NCI-H1417 (cell line): Measurements from ENCODE around the gene TP53BP1.

ENCODE experiments used
- DNase-seq, 3 experiments: peaks; one replicate each; lab custom pipeline; 2025; lab: John Stamatoyannopoulos, UW

TP53BP1 gene

DNA sequence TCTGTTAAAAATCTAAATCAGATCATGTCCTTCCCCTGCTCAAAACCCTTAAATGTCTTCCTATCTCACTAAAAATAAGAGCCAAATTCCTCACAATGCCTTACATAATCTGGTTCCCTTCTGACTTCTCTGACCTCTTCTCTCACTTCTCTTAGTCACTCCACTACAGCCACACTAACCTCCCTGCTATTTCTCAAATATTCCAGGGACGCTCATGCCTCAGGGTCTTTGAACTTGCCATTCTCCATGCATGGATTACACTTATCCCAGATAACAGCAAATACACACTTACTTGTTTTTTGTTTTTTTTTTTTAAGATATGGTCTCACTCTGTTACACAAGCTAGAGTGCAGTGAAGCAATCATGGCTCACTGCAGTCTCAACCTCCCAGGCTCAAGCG lies 8.5 kb downstream of the TP53BP1 start:
- DNase-seq = no peak

DNA sequence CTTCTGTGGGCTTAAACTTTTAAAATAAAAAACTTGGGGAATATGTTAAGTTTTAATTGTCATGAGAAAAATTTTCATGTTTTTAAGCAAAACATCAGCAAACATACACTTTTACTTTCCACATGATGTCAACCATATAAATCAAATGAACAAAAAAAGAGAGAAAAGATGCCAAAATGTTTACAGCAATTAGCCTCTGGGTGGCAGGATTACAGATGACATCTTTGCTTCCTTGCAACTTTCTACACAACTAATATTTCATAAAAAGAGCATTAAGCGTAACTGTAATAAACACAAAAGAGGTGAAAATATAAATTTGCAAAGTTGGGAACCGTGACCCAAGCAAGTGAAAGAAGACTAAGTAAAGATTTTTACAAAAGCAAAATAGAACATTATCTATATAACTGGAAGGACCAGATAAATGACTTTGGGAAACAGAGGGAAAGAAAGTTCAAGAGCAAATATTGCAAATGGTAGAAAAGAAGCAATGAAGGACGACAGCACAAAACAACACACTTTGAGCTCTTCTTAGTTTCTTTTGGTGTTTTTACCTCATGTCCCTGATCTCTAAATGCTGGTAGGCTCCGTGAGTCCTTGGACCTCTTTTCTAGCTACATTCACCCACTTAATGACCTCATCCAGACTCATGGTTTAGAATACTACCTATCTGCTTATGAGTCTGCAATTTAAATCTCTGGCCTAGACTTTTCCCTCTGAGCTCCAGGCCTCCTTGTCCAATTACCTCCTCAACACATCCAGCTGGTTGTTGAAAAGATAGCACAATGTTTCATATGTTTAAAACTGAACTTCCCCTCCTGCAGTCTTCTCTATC lies 9.4 kb downstream of the TP53BP1 start:
- peak in 1 of 3 experiments; percentile 1 for DNase-seq

- no peak for DNase-seq
Measured at GRCh38 chr15:43473885-43474284, 19.1 kb downstream of the TP53BP1 start.

GRCh38 chr15:43471975-43472374 lies 21.0 kb downstream of the TP53BP1 start:
- DNase-seq = no peak

DNA sequence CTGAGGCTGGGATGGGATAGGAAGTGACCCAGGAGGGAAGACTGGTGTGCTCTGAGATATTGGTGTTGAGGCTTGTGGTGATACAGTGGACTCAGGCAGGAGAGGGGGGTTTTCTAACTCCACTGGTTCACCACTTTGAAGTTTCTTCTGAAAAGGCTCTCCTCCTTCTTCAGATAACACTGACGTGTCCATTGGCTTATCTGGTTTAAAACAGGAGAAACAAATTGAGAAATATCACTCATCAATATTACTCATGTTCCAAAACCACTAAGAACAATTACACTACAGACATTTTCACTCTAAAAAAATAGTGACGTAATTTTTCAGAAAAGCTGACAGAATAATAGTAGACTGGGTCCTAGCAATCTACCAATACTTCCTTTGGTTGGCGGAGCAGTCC lies 23.1 kb downstream of the TP53BP1 start:
- DNase-seq = no peak

DNA sequence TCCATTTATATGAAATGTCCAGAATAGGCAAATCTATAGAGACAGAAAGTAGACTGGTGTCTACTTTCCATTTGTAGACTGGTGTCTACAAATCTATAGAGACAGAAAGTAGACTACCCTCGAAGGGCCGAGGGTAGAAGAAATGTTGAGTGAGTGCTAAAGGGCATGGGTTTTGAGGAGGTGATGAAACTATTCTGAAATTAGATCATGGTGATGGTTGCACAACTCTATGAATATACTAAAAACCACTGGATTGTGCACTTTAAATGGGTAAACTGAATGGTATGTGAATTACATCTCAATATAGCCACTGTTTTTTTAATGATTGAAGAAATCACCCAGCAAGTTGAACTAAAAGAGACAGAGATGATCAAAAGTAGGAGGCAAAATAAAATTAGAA lies 27.9 kb downstream of the TP53BP1 start:
- DNase-seq = no peak

DNA sequence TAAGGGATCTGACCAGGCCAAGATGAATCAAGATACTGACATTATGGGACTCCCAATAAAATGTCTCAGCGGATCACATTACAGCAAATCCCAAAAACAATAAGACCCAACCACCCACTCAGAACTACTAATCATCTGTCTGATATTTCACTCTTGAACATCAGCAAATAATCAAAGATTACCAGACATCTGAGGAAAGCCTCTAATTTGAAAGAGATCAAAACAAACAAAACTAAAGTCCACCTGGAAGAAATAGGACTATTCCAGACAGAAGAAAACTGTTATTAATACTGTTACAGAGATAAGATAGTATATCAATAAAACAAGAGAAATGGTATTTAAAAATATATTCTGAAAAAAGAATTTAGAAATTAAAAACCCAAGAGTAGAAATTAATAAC lies 29.0 kb downstream of the TP53BP1 start:
- DNase-seq = no peak

DNA sequence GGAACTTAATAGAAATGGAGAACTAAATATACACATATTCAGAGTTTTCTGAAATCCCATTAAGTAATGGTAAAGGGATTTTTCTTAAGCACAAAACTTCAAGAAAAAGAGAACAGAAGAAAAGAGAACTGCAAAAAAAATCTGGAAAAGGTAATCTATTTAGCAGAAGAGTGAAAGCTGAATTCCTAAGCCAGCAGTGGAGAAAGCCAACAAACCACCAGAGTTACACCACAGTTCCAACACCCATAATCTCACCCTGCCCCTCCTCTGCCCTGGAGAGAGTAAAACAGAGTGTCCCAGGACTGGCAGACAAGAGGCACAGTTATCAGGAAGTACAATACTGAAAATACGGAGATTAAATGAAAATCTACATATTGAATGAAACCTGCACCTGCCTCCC lies 29.4 kb downstream of the TP53BP1 start:
- no peak for DNase-seq

DNA sequence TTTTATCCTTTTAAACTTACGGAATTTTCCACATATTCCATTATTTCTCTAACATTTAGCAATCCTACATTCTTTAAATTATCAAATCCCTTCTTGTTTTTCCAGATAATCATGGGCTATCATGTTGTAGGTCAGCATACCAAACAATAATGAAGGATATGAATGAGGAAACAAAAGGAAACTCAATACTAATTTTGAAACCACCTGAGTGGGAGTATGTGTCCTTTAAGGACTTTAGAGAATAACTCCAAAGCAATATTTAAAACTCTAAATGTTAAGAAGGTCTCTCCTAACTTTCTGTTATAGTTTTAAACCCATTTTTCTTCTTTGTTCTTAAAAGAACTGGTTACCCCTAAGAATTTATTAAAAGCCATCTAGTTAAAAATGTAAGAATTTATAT lies 43.0 kb downstream of the TP53BP1 start:
- no peak for DNase-seq

DNA sequence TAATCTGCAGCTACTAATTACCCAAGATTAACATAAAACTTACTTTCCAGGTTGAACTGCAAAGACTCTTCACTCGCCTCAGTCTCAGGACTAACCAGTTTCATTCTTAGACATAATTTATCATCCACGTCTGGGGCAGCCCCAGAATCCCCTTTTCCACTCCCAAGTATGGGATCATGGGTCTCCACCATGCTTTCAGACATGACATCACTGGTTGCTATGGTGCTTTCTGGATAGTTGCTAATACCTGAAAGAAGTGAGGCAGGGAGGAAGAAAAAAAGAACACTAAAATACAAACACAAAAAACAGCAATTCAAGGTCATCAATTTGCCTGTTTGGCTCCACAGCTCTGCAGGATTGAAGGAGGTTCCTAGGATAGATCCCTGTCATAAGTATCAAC lies 46.6 kb downstream of the TP53BP1 start:
- DNase-seq = no peak

- peak in 2 of 3 experiments; percentile 11 to 64 for DNase-seq
Measured at GRCh38 chr15:43441316-43441715, 51.6 kb downstream of the TP53BP1 start.

GRCh38 chr15:43440721-43441281 lies 52.2 kb downstream of the TP53BP1 start:
- peak in 2 of 3 experiments; percentile 47 to 82 for DNase-seq

GRCh38 chr15:43439268-43439667 lies 53.7 kb downstream of the TP53BP1 start:
- no peak for DNase-seq

DNA sequence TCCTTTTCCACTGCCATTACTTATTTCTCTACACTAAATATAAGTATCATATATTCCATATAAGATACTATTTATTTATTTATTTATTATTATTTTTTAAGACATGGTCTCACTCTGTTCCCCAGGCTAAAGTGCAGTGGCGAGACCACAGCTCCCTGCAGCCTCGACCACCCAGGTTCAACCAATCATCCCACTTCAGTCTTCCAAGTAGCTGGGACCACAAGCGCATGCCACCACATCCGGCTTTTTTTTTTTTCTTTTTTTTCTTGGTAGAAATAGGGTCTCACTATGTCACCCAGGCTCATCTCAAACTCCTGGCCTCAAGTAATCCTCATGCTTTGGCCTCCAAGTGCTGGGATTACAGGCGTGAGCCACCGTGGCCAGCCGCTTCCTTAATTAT lies 56.6 kb downstream of the TP53BP1 start:
- no peak for DNase-seq

- no peak for DNase-seq
Measured at GRCh38 chr15:43434446-43434845, 58.5 kb downstream of the TP53BP1 start.

DNA sequence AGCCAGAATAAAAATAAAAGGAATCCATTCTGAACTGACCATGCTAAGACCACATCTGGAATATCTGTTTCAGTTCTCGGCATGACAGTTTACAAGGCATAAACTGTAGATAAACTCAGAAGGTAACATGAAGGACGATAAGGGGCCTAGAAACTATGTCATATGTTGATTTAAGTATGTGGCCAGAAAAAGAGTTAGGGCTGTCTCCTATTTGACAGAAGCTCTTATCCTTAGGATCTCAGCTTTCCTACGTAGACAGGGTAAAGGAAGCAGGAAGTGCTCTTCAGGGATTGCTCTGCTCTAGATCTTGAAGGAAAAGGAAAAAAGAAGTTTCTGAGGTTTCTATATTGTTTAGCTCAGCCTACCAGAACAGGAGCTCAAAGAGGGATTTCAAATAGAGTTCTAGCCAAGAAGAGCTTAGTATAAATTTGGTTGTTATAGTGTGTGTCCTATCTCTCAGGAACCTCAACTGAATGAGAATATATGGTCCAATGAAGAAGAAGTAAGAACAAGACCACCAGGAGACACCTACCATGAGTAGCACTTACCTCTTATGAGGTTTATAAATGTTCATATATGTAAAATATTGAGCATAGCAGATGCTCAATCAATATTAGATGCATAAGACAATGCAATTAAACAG lies 59.2 kb downstream of the TP53BP1 start:
- DNase-seq = no peak

GRCh38 chr15:43433165-43433564 lies 59.8 kb downstream of the TP53BP1 start:
- DNase-seq = no peak

DNA sequence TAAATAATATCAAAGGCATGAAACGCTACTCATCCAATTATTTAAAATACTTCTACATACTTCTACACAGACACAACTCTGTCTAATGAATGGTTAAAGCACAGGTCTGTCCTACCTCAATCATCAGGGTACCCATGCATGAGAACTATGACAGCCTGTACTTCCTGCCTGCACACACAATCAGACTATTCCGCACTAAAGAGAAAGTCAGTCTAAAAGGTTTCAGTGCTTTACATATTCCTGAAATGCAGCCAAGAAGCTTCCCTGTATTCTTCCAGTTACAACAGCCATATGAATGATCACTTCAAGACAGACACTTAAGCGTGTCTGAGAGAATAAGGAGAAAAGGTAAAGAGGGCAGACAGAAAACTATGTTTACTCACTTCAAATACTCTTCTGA lies 63.3 kb downstream of the TP53BP1 start:
- DNase-seq = peak in 1 of 3 experiments; percentile 6

DNA sequence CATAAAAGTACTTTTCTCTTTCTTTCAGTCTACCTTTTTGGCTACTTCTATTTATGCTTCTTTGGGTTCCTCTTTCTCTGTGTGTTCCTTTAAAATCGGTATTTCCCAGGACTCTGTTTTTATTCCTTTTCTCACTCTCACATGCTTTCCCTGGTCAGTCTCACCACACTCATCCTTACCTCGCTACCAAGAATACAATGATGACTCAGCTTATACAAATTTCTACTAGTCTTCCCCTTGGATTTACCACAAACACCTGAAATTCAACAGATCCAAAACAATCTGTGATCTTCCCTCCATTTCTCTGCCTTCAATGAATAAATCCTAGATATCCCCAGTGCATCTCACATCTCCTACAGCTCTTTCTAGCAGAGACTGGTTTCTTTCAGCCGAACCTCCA lies 69.2 kb downstream of the TP53BP1 start:
- no peak for DNase-seq

GRCh38 chr15:43420876-43421275 lies 72.1 kb downstream of the TP53BP1 start:
- no peak for DNase-seq

- no peak for DNase-seq
Measured at GRCh38 chr15:43420435-43420834, 72.5 kb downstream of the TP53BP1 start.

DNA sequence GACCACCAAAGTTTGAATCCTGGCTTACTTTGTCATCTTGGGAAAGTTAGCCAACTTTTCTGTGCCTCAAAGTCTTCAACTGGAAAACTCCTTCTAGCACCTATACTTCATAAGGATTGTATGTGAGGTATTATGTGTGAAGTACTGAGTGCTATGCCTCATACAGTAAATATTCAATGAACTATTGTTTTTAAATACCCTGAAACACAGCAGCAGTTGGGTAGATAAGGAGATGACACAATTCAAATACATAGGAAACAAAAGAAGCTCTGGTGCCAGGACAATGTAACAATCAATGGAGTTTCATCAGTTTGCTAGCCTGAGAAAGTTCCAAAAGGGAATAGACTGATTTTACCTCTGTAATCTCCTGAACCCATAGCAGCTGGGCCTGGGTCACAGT lies 78.8 kb downstream of the TP53BP1 start:
- no peak for DNase-seq

GRCh38 chr15:43412096-43412495 lies 80.9 kb downstream of the TP53BP1 start:
- no peak for DNase-seq
